HepG2 (cell line): ENCODE results near the gene ZMIZ1. TPM values are rescaled to one million over a fixed set of nuclear protein-coding genes. Genes with fewer than 3 reads are reported as not detected.

Source experiments
- ARHGAP35 ChIP-seq: sonication (generic); formaldehyde crosslinking; IDR thresholded peaks from 2 replicates; pipeline ENCODE4 v1.9.0; 2022; ENCODE audit warnings: mild to moderate bottlenecking, inconsistent platforms, moderate library complexity, missing genetic modification reagents, borderline replicate concordance
- ATAD3A ChIP-seq: sonication (generic); formaldehyde crosslinking; IDR thresholded peaks from 2 replicates; pipeline ENCODE4 v1.4.0; 2020; ENCODE audit warnings: missing genetic modification reagents
- BRD4 ChIP-seq: sonication (generic); formaldehyde crosslinking; IDR thresholded peaks from 2 replicates; pipeline ENCODE4 v1.4.0; 2020; ENCODE audit warnings: missing genetic modification reagents
- GABPB1 ChIP-seq: IDR thresholded peaks from 2 replicates; pipeline ENCODE4 v1.6.1; 2016; ENCODE audit warnings: mild to moderate bottlenecking, missing genetic modification reagents, moderate library complexity, missing compliant biosample characterization
- MAFG ChIP-seq: sonication (generic); formaldehyde crosslinking; IDR thresholded peaks from 2 replicates; pipeline ENCODE4 v1.5.1; 2020; ENCODE audit warnings: mild to moderate bottlenecking, missing genetic modification reagents
- NFKB2 ChIP-seq: sonication (generic); formaldehyde crosslinking; IDR thresholded peaks from 2 replicates; pipeline ENCODE4 v1.4.0; 2020; ENCODE audit warnings: missing genetic modification reagents, borderline replicate concordance
- PLRG1 ChIP-seq: fragments of 450-650 bp; conservative IDR thresholded peaks from 2 replicates; pipeline ENCODE4 v1.6.1; 2016
- RBFOX2 ChIP-seq: fragments of 200-400 bp; formaldehyde crosslinking; IDR thresholded peaks from 2 replicates; pipeline ENCODE4 v1.6.1; 2017; ENCODE audit warnings: low read depth, mild to moderate bottlenecking, low read length
- SKI ChIP-seq: fragments of 450-650 bp; IDR thresholded peaks from one replicate; pipeline ENCODE4 v1.6.1; 2018; ENCODE audit warnings: mild to moderate bottlenecking; ENCODE audit not compliant: partially characterized antibody
- SSRP1 ChIP-seq: IDR thresholded peaks from 2 replicates; pipeline ENCODE4 v1.6.1; 2016; ENCODE audit warnings: control low read depth
- ZFP36L1 ChIP-seq: sonication (generic); formaldehyde crosslinking; IDR thresholded peaks from 2 replicates; pipeline ENCODE4 v1.8.0; 2022; ENCODE audit warnings: mild to moderate bottlenecking, missing genetic modification reagents, moderate library complexity
- ZFP36L2 ChIP-seq: sonication (generic); formaldehyde crosslinking; IDR thresholded peaks from 2 replicates; pipeline ENCODE4 v1.4.0; 2020; ENCODE audit warnings: missing genetic modification reagents
- ZNF20 ChIP-seq: sonication (generic); formaldehyde crosslinking; IDR thresholded peaks from 2 replicates; pipeline ENCODE4 v1.4.0; 2020; ENCODE audit warnings: mild to moderate bottlenecking, moderate library complexity, missing genetic modification reagents
- ZNF30 ChIP-seq: sonication (generic); formaldehyde crosslinking; IDR thresholded peaks from 2 replicates; pipeline ENCODE4 v1.5.0; 2020; ENCODE audit warnings: mild to moderate bottlenecking, missing genetic modification reagents
- ZNF34 ChIP-seq: sonication (generic); formaldehyde crosslinking; IDR thresholded peaks from 2 replicates; pipeline ENCODE4 v1.4.0; 2020; ENCODE audit warnings: mild to moderate bottlenecking, missing genetic modification reagents, borderline replicate concordance
- ZNF343 ChIP-seq: sonication (generic); formaldehyde crosslinking; IDR thresholded peaks from 2 replicates; pipeline ENCODE4 v1.4.0; 2020; ENCODE audit warnings: mild to moderate bottlenecking, missing genetic modification reagents
- ZNF367 ChIP-seq: sonication (generic); formaldehyde crosslinking; IDR thresholded peaks from 2 replicates; pipeline ENCODE4 v1.4.0; 2020; ENCODE audit warnings: missing genetic modification reagents, borderline replicate concordance
- ZNF430 ChIP-seq: sonication (generic); formaldehyde crosslinking; IDR thresholded peaks from 2 replicates; pipeline ENCODE4 v1.9.0; 2021; ENCODE audit warnings: mild to moderate bottlenecking, missing genetic modification reagents
- ZNF607 ChIP-seq: sonication (generic); formaldehyde crosslinking; IDR thresholded peaks from 2 replicates; pipeline ENCODE4 v1.5.1; 2020; ENCODE audit warnings: missing genetic modification reagents, mild to moderate bottlenecking, borderline replicate concordance
- ZNF772 ChIP-seq: sonication (generic); formaldehyde crosslinking; IDR thresholded peaks from 2 replicates; pipeline ENCODE4 v1.5.0; 2020; ENCODE audit warnings: mild to moderate bottlenecking, missing genetic modification reagents
- ZXDC ChIP-seq: sonication (generic); formaldehyde crosslinking; IDR thresholded peaks from 2 replicates; pipeline ENCODE4 v1.5.0; 2020; ENCODE audit warnings: mild to moderate bottlenecking, missing genetic modification reagents
- polyA plus RNA-seq, 8 experiments: library from polyadenylated mRNA; depleted of rRNA in 3 of 8; stranded (reverse) in 7 of 8; unstranded in 1 of 8; fragments of >200 nt; fragmentation: Illumina TruSeq in 4 of 8; extraction: Trizol in 4 of 8; gene quantifications; 2 replicates each; pipeline versions ENCODE4 v1.2.1 to v1.2.3, GENCODE V29; 2011 to 2016; ENCODE audit warnings: low read depth in 4 of 8, missing spikeins in 1 of 8, mixed read lengths in 1 of 8; ENCODE audit not compliant: insufficient read depth in 1 of 8
- total RNA-seq, 5 experiments: library from RNA; depleted of rRNA; stranded (reverse); fragments of >200 nt; fragmentation: Illumina TruSeq; extraction: Trizol; gene quantifications; 2 replicates each; pipeline ENCODE4 v1.2.3, GENCODE V29; 2016; ENCODE audit warnings: low read depth in 1 of 5
- TF ChIP-seq, protein P1 (sequence below): sonication (generic); formaldehyde crosslinking; IDR thresholded peaks from 2 replicates; pipeline ENCODE4 v1.8.1; 2023; ENCODE audit warnings: mild to moderate bottlenecking, inconsistent platforms, moderate library complexity, missing genetic modification reagents, borderline replicate concordance
- TF ChIP-seq, protein P2 (sequence below): sonication (generic); formaldehyde crosslinking; IDR thresholded peaks from 2 replicates; pipeline ENCODE4 v1.5.0; 2020; ENCODE audit warnings: mild to moderate bottlenecking, missing genetic modification reagents, borderline replicate concordance
- TF ChIP-seq, protein P3 (sequence below): sonication (generic); formaldehyde crosslinking; IDR thresholded peaks from 2 replicates; pipeline ENCODE4 v1.8.0; 2022; ENCODE audit warnings: missing genetic modification reagents, mild to moderate bottlenecking, moderate library complexity, borderline replicate concordance

ZMIZ1 gene
- total and polyA plus RNA-seq, 2 of the 13 experiments (the other 11 are each of a cell fraction or from before 2014, with no cell fraction given), result 5.3 to 10.2 TPM

- TF ChIP-seq, protein P1, sequence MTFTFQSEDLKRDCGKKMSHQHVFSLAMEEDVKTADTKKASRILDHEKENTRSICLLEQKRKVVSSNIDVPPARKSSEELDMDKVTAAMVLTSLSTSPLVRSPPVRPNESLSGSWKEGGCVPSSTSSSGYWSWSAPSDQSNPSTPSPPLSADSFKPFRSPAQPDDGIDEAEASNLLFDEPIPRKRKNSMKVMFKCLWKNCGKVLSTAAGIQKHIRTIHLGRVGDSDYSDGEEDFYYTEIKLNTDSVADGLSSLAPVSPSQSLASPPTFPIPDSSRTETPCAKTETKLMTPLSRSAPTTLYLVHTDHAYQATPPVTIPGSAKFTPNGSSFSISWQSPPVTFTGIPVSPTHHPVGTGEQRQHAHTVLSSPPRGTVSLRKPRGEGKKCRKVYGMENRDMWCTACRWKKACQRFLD (CRISPR knock-in tag), result no peak
- TF ChIP-seq ZNF607 (CRISPR knock-in tag), result no peak
- no peak for TF ChIP-seq ATAD3A (CRISPR knock-in tag)
- TF ChIP-seq ZXDC (CRISPR knock-in tag), result no peak
- TF ChIP-seq ZNF367 (CRISPR knock-in tag), result no peak
- TF ChIP-seq, protein P2, sequence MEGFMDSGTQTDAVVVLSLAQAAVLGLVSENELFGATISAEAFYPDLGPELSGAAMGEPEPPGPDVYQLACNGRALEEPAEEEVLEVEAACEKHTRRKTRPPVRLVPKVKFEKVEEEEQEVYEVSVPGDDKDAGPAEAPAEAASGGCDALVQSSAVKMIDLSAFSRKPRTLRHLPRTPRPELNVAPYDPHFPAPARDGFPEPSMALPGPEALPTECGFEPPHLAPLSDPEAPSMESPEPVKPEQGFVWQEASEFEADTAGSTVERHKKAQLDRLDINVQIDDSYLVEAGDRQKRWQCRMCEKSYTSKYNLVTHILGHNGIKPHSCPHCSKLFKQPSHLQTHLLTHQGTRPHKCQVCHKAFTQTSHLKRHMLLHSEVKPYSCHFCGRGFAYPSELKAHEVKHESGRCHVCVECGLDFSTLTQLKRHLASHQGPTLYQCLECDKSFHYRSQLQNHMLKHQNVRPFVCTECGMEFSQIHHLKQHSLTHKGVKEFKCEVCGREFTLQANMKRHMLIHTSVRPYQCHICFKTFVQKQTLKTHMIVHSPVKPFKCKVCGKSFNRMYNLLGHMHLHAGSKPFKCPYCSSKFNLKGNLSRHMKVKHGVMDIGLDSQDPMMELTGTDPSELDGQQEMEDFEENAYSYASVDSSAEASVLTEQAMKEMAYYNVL (CRISPR knock-in tag), result 0 out of 2 replicates have a peak, but pooled peaks have one; percentile 40
- TF ChIP-seq SKI, result no peak
- no peak for TF ChIP-seq ARHGAP35
- TF ChIP-seq GABPB1, result no peak
- TF ChIP-seq ZNF343, result no peak
- TF ChIP-seq ZNF430 (CRISPR knock-in tag), result no peak
- no peak for TF ChIP-seq RBFOX2
- TF ChIP-seq ZNF34 (CRISPR knock-in tag), result no peak
- TF ChIP-seq ZNF772 (CRISPR knock-in tag), result no peak
- no peak for TF ChIP-seq PLRG1
- no peak for TF ChIP-seq MAFG
- no peak for TF ChIP-seq BRD4 (CRISPR knock-in tag)
- TF ChIP-seq ZNF30 (CRISPR knock-in tag), result no peak
- TF ChIP-seq ZFP36L2, result no peak
- TF ChIP-seq SSRP1 (CRISPR knock-in tag), result peak; percentile 82; the same call in 1 of the 2 replicates
- TF ChIP-seq, protein P3, sequence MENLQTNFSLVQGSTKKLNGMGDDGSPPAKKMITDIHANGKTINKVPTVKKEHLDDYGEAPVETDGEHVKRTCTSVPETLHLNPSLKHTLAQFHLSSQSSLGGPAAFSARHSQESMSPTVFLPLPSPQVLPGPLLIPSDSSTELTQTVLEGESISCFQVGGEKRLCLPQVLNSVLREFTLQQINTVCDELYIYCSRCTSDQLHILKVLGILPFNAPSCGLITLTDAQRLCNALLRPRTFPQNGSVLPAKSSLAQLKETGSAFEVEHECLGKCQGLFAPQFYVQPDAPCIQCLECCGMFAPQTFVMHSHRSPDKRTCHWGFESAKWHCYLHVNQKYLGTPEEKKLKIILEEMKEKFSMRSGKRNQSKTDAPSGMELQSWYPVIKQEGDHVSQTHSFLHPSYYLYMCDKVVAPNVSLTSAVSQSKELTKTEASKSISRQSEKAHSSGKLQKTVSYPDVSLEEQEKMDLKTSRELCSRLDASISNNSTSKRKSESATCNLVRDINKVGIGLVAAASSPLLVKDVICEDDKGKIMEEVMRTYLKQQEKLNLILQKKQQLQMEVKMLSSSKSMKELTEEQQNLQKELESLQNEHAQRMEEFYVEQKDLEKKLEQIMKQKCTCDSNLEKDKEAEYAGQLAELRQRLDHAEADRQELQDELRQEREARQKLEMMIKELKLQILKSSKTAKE (CRISPR knock-in tag), result peak; percentile 57; the same call in 1 of the 2 replicates
- no peak; the same call in 1 of the 2 replicates for TF ChIP-seq NFKB2 (CRISPR knock-in tag)
- no peak for TF ChIP-seq ZFP36L1 (CRISPR knock-in tag)
- no peak for TF ChIP-seq ZNF20 (CRISPR knock-in tag)
These were observed 117.1 kb downstream of the ZMIZ1 start (continued) for GRCh38 chr10:79185796-79186374.
